Heart left ventricle (tissue), 16 donors: ENCODE data around the gene SUPT3H. TPM values are rescaled to one million over a fixed set of nuclear protein-coding genes. Genes with fewer than 3 reads are reported as not detected.

Experiments
- ATAC-seq, 4 donors: fragments of 200-7000 bp; cut with Tn5 transposase; one replicate each; pipeline ENCODE4 v1.9.1; 2020 to 2022; ENCODE audit warnings: moderate library complexity in 4 of 4, mild to moderate bottlenecking in 3 of 4, moderate number of reproducible peaks in 1 of 4
- DNase-seq, 5 donors: peaks; one replicate each; pipeline ENCODE4 v3.0.0-alpha.2; 2020
- H3K27ac ChIP-seq, 12 donors: fragments of 200-600 bp; sonication (generic) in 4 of 12; one replicate each; pipeline versions ENCODE4 v1.5.0 to v1.8.0; 2016 to 2022; ENCODE audit warnings: mild to moderate bottlenecking in 2 of 12
- H3K27me3 ChIP-seq, 9 donors: fragments of 200-600 bp; sonication (generic) in 2 of 9; one replicate each; pipeline versions ENCODE4 v1.5.1 to v1.8.0; 2016 to 2022; ENCODE audit warnings: mild to moderate bottlenecking in 3 of 9
- H3K36me3 ChIP-seq, 9 donors: fragments of 200-600 bp; sonication (generic) in 2 of 9; one replicate each; pipeline versions ENCODE4 v1.5.0 to v1.8.0; 2018 to 2022; ENCODE audit warnings: mild to moderate bottlenecking in 2 of 9
- H3K4me1 ChIP-seq, 12 donors: fragments of 200-600 bp; sonication (generic) in 4 of 12; one replicate each; pipeline versions ENCODE4 v1.5.0 to v1.8.0; 2016 to 2022; ENCODE audit warnings: mild to moderate bottlenecking in 3 of 12
- H3K4me3 ChIP-seq, 12 donors: fragments of 200-600 bp; sonication (generic) in 4 of 12; one replicate each; pipeline versions ENCODE4 v1.5.0 to v1.8.0; 2017 to 2022; ENCODE audit warnings: mild to moderate bottlenecking in 9 of 12, moderate library complexity in 4 of 12
- H3K9me3 ChIP-seq, 12 donors: fragments of 200-600 bp; sonication (generic) in 4 of 12; one replicate each; pipeline versions ENCODE4 v1.5.0 to v1.8.0; 2016 to 2022; ENCODE audit warnings: mild to moderate bottlenecking in 1 of 12
- CTCF ChIP-seq, 12 donors: fragments of 200-600 bp; sonication (generic) in 4 of 12; IDR thresholded peaks; one replicate each; pipeline versions ENCODE4 v1.5.0 to v1.8.0; 2018 to 2022; ENCODE audit warnings: antibody characterized with exemption in 12 of 12, mild to moderate bottlenecking in 5 of 12
- POLR2A ChIP-seq, 2 donors: fragments of 450-650 bp; IDR thresholded peaks; one replicate each; pipeline ENCODE4 v1.6.1; 2017; ENCODE audit warnings: antibody characterized with exemption in 2 of 2, mild to moderate bottlenecking in 2 of 2, moderate library complexity in 2 of 2
- WGBS, 4 donors: extraction: QIAGEN DNeasy Blood & Tissue Kit in 2 of 4; methylation state at CpG; one replicate each; pipeline versions ENCODE4 v1.1.5 to v1.1.7; 2013 to 2018; 5-methylcytosine and 5-hydroxymethylcytosine counted together
- intact Hi-C, 10 donors: fragments of 100-400 bp; cut with DNase I; formaldehyde crosslinking; loops; one replicate each; pipeline versions ENCODE4 v1.11.1 to v1.14.2; 2022
- polyA plus RNA-seq, 2 donors: library from polyadenylated mRNA; stranded (reverse); fragments of 200-250 nt; gene quantifications; one replicate each; pipeline ENCODE4 v1.2.3, GENCODE V29; 2013
- total RNA-seq, 9 donors: library from RNA; depleted of rRNA in 2 of 9; stranded (reverse); fragments of >200 nt in 2 of 9; fragmentation: NEBNext Ultra II Directional in 3 of 9; extraction: Animal tissue kit (Norgen Biotek cat#: 25700) in 3 of 9; gene quantifications; one replicate each; pipeline versions ENCODE4 v1.1.0 to v1.2.4, GENCODE V29; 2016 to 2023
- donor health status: ischemic (EF 13 %, LVEDD 7.1; RV severe dilation, severe dysfunction).
- donor health status: healthy with polysubstance abuse.
- donor health status: DM: no; HTN: yes; CAD: no.
- donor health status: DM: no; HTN: no; CAD: no.
- donor health status: ischemic (EF 25% LVEDD 6.9; RV normal size, moderate dysfunction).
- donor health status: ischemic (EF 25% LVEDD 5.7; RV mildly dilated, moderate dysfunction).
- donor health status: healthy.
- donor health status: DM: yes; HTN: yes; CAD: no.
- donor health status: ischemic (EF 35%, LVEDD 5.7; RV mildly dilated, moderate dysfunction).
- donor health status: nonischemic (EF 11% LVEDD 7.7; RV severe dilation, severe dysfunction).
- donor health status: DM: yes; HTN: yes; CAD: no.
- donor health status: PGD.
- donor health status: ischemic (EF 29% LVEDD 5.4; RV normal size, mild dysfunction).
- donor health status: nonischemic (EF 23%, LVEDD 6.1; RV moderate dilation, normal function).

The SUPT3H gene
- total and polyA plus RNA-seq, 11 donors = 1.5 to 8.1 (median 4.1) TPM

GRCh38 chr6:45231660-45232059 is 146.1 kb downstream of the SUPT3H start:
- Histone ChIP-seq H3K4me1 (no peaks in the 10 kb centered on the region), H3K36me3 (no peaks in the 10 kb centered on the region), H3K27me3 (no peaks in the 10 kb centered on the region), H3K27ac (no peak overlapping the region), H3K4me3 (no peak overlapping the region), H3K9me3 (peaks cover 0 to 26% (median 19%) of the 10 kb centered on the region in 12 donors)
- intact Hi-C loops = no loop called here
- ATAC-seq (no peak), DNase-seq (no peak)
- no peak for TF ChIP-seq CTCF (IDR thresholded peaks at IDR 0.05)
- no peak for TF ChIP-seq POLR2A (IDR thresholded peaks at IDR 0.05)
- WGBS, 4 donors = 95 to 97% (median 96%) methylated on average over 2 of the region's 2 CpGs

- WGBS, 4 donors = 94 to 96% (median 95%) methylated on average over 1 of the region's 1 CpG
- Histone ChIP-seq H3K36me3 (no peaks in the 10 kb centered on the region), H3K27ac (no peak overlapping the region), H3K4me3 (no peak overlapping the region), H3K4me1 (no peaks in the 10 kb centered on the region), H3K9me3 (peaks cover 0 to 26% (median 19%) of the 10 kb centered on the region in 12 donors), H3K27me3 (no peaks in the 10 kb centered on the region)
- no peak for DNase-seq
- TF ChIP-seq POLR2A (IDR thresholded peaks at IDR 0.05) (no peak), CTCF (IDR thresholded peaks at IDR 0.05) (no peak)
- intact Hi-C loops = no loop called here
- ATAC-seq = no peak
Measured at GRCh38 chr6:45229416-45229815, 148.3 kb downstream of the SUPT3H start.

- no peak overlapping the region for H3K4me3 ChIP-seq
- 89 to 97% (median 93%) methylated on average over 2 of the region's 2 CpGs for whole genome bisulfite sequencing, 4 donors
- intact Hi-C loops = no loop called here
- no peaks in the 10 kb centered on the region for H3K36me3 ChIP-seq
- no peak overlapping the region for H3K27ac ChIP-seq
- TF ChIP-seq POLR2A (IDR thresholded peaks at IDR 0.05) (no peak), CTCF (IDR thresholded peaks at IDR 0.05) (no peak)
- no peaks in the 10 kb centered on the region for H3K4me1 ChIP-seq
- ATAC-seq = no peak
- H3K9me3 ChIP-seq = peaks cover 0 to 10% (median 5%) of the 10 kb centered on the region in 12 donors
- H3K27me3 ChIP-seq = no peaks in the 10 kb centered on the region
- no peak for DNase-seq
Measured at GRCh38 chr6:45226081-45226480, 151.7 kb downstream of the SUPT3H start.

- no peaks in the 10 kb centered on the region for H3K36me3 ChIP-seq
- 81 to 98% (median 94%) methylated on average over 1 of the region's 1 CpG for WGBS, 4 donors
- ATAC-seq (no peak), DNase-seq (no peak)
- no peaks in the 10 kb centered on the region for H3K9me3 ChIP-seq
- no peak overlapping the region for H3K4me3 ChIP-seq
- TF ChIP-seq POLR2A (IDR thresholded peaks at IDR 0.05) (no peak), CTCF (IDR thresholded peaks at IDR 0.05) (no peak)
- H3K27ac ChIP-seq = no peak overlapping the region
- intact Hi-C loops = no loop called here
- H3K27me3 ChIP-seq = no peaks in the 10 kb centered on the region
- H3K4me1 ChIP-seq = no peaks in the 10 kb centered on the region
Measured at GRCh38 chr6:45222380-45222779, 155.4 kb downstream of the SUPT3H start.
